Esophagus squamous epithelium (tissue), 5 donors: ENCODE measurements around the gene LGALS13. TPM values are rescaled to one million over a fixed set of nuclear protein-coding genes. Genes with fewer than 3 reads are reported as not detected.

Experiments used
- DNase-seq: peaks from one replicate; lab custom pipeline; 2025; lab: John Stamatoyannopoulos, UW
- H3K27ac ChIP-seq, 4 donors: fragments of 200-600 bp; sonication (generic); one replicate each; pipeline ENCODE4 v1.5.1; 2016 to 2019; ENCODE audit warnings: mild to moderate bottlenecking in 1 of 4
- H3K27me3 ChIP-seq, 4 donors: fragments of 200-600 bp; sonication (generic); 1 replicate in 3 of 4; 2 replicates in 1 of 4; pipeline versions ENCODE4 v1.5.1 to v1.6.0; 2017 to 2021; ENCODE audit warnings: antibody characterized with exemption in 1 of 4
- H3K36me3 ChIP-seq, 3 donors: fragments of 200-600 bp; sonication (generic); one replicate each; pipeline ENCODE4 v1.5.1; 2016 to 2019
- H3K4me1 ChIP-seq, 3 donors: fragments of 200-600 bp; sonication (generic); one replicate each; pipeline ENCODE4 v1.5.1; 2017 to 2019
- H3K4me3 ChIP-seq, 4 donors: fragments of 200-600 bp; sonication (generic); 1 replicate in 3 of 4; 2 replicates in 1 of 4; pipeline ENCODE4 v1.5.1; 2016 to 2019; ENCODE audit warnings: mild to moderate bottlenecking in 2 of 4, moderate library complexity in 1 of 4
- H3K9me3 ChIP-seq, 3 donors: fragments of 200-600 bp; sonication (generic); one replicate each; pipeline ENCODE4 v1.5.1; 2016 to 2019
- POLR2A ChIP-seq, 4 donors: fragments of 450-650 bp; IDR thresholded peaks; one replicate each; pipeline ENCODE4 v1.6.1; 2017; ENCODE audit warnings: antibody characterized with exemption in 4 of 4, mild to moderate bottlenecking in 4 of 4, moderate library complexity in 3 of 4
- WGBS, 2 donors: methylation state at CpG; one replicate each; pipeline ENCODE4 v1.1.5; 2018; 5-methylcytosine and 5-hydroxymethylcytosine counted together
- intact Hi-C: fragments of 100-400 bp; cut with DNase I; formaldehyde crosslinking; loops from one replicate; pipeline ENCODE4 v1.15.0; 2022
- small RNA-seq, 4 donors: library from RNA; depleted of rRNA; stranded (forward); fragments of <200 nt; gene quantifications; one replicate each; pipeline ENCODE3, GENCODE V24; 2016
- total RNA-seq, 4 donors: library from RNA; depleted of rRNA; stranded (reverse); fragments of >200 nt; gene quantifications; one replicate each; pipeline ENCODE4 v1.1.0, GENCODE V29; 2016
- TF ChIP-seq, protein P1 (sequence below), 6 experiments: fragments of 450-650 bp in 4 of 6; fragments of 200-600 bp in 2 of 6; sonication (generic) in 2 of 6; IDR thresholded peaks; one replicate each; pipeline ENCODE4 v1.5.1; 2016 to 2019; ENCODE audit warnings: antibody characterized with exemption in 6 of 6, mild to moderate bottlenecking in 4 of 6, moderate library complexity in 4 of 6
- donor health status: DM: yes; HTN: yes; CAD: no.

The LGALS13 gene
- total RNA-seq, 4 donors from 2014 or later, result not detected

DNA sequence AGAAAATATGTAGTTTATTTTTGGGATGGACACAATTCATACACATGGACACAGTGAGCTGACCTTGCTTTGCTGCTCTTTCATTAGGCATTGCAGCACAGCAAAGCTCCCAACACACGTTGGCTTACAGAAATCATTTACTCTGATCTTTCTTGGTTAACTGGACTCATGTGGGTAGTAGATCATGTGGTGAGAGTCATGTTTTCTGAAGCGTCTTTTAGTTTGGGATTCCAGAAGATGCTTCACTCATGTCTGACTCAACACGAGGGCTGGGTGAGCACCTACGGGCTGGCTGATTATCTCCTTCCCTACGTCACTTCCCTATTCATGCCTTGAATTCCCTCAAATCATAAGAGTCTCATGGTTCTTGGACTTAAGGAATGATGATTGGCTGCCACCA is 41.3 kb downstream of the LGALS13 start:
- no peak overlapping the region for H3K4me3 ChIP-seq
- 60 to 66% methylated on average over 5 of the region's 5 CpGs for WGBS, 2 donors
- intact Hi-C loops, result no loop called here

DNA sequence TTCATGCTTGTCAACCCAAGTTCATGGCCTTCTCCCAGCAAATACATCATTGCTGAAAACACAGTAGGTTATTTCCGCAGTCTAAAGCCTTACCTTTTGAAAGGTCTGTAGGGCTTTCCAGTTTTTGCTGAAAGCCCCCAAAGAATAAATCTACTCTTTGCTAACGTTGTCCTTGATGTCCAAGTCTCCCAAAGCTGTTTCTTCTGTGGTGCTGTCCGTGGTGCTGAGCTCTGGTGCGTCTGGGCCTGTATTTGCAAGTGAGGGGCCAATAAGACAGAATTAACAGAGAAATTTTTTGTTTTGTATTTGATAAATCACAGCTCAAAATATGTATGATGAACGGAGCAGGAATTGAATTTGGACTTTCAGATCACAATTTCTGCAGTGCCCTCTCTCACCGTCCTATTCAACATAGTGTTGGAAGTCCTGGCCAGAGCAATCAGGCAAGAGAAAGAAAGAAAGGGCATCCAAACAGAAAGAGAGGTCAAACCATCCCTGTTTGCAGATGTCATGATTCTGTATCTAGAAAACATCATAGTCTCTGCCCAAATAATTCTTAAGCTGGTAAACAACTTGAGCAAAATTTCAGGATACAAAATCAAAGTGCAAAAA is 43.6 kb downstream of the LGALS13 start:
- no peak for DNase-seq
- intact Hi-C loops, result no loop called here
- H3K4me1 ChIP-seq, result no peaks in the 10 kb centered on the region
- peaks cover 0 to 32% (median 0%) of the 10 kb centered on the region in 4 donors for H3K27me3 ChIP-seq
- no peaks in the 10 kb centered on the region for H3K9me3 ChIP-seq
- no peaks in the 10 kb centered on the region for H3K36me3 ChIP-seq
- TF ChIP-seq, protein P1, sequence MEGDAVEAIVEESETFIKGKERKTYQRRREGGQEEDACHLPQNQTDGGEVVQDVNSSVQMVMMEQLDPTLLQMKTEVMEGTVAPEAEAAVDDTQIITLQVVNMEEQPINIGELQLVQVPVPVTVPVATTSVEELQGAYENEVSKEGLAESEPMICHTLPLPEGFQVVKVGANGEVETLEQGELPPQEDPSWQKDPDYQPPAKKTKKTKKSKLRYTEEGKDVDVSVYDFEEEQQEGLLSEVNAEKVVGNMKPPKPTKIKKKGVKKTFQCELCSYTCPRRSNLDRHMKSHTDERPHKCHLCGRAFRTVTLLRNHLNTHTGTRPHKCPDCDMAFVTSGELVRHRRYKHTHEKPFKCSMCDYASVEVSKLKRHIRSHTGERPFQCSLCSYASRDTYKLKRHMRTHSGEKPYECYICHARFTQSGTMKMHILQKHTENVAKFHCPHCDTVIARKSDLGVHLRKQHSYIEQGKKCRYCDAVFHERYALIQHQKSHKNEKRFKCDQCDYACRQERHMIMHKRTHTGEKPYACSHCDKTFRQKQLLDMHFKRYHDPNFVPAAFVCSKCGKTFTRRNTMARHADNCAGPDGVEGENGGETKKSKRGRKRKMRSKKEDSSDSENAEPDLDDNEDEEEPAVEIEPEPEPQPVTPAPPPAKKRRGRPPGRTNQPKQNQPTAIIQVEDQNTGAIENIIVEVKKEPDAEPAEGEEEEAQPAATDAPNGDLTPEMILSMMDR (IDR thresholded peaks at IDR 0.05), result no peak
- TF ChIP-seq POLR2A (IDR thresholded peaks at IDR 0.05), result no peak
- WGBS, 2 donors, result 22 to 33% methylated on average over 6 of the region's 6 CpGs
- no peak overlapping the region for H3K4me3 ChIP-seq
- H3K27ac ChIP-seq, result no peak overlapping the region

More for the DNA sequence above, 41.3 kb downstream of the LGALS13 start:
- no peak for TF ChIP-seq POLR2A (IDR thresholded peaks at IDR 0.05)
- TF ChIP-seq, protein P1 (IDR thresholded peaks at IDR 0.05), result no peak
- H3K4me1 ChIP-seq, result no peaks in the 10 kb centered on the region
- H3K9me3 ChIP-seq, result no peaks in the 10 kb centered on the region
- H3K27me3 ChIP-seq, result peaks cover 0 to 53% (median 0%) of the 10 kb centered on the region in 4 donors
- H3K36me3 ChIP-seq, result no peaks in the 10 kb centered on the region
- DNase-seq, result no peak
- no peak overlapping the region for H3K27ac ChIP-seq

DNA sequence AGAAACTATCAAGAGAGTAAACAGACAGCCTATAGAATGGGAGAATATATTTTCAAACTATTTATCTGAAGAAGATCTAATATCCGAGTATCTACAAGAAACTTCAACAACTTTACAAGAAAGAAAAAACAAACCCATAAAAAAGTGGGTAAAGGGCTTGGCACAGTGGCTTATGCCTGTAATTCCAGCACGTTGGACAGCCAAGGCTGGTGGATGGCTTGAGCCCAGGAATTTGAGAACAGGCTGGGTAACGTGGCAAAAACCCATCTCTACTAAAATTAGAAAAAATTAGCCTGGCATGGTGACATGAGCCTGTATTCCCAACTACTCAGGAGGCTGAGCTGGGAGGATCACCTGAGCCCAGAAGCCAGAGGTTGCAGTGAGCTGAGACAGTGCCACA is 45.6 kb downstream of the LGALS13 start:
- TF ChIP-seq, protein P1 (IDR thresholded peaks at IDR 0.05), result no peak
- TF ChIP-seq POLR2A (IDR thresholded peaks at IDR 0.05), result no peak
- 30 to 43% methylated on average over 3 of the region's 3 CpGs for WGBS, 2 donors

DNA sequence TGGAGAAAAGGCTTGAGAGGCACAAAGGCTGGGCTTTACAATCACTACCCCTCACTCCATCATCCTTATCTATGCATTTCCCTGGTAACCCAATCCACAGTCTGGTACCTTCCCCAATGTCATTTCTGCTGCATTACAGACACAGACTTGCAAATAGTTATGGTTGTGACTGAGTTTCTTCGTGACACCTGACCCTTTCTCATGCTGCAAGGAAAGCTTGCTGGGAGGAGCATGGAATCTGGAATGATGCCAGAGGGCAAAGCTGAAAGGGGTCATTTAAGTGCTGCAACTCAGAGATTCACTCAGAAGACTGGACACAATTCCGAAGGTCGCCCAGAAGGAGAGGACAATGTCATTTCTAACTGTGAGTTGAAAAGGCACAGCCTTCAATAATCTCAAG is 53.3 kb downstream of the LGALS13 start, which contains the start of gene LGALS16:
Gene LGALS16 (plus strand): TSS at position 301 of the 400 bp plus-strand sequence. CDS start 49 bp downstream, at position 350.
- Histone ChIP-seq H3K27me3 (peaks cover 0 to 7% (median 0%) of the 10 kb centered on the region in 4 donors), H3K4me3 (no peak within 1 kb of the TSS), H3K4me1 (no peaks in the 10 kb centered on the region), H3K36me3 (no peaks in the 10 kb centered on the region), H3K9me3 (no peaks in the 10 kb centered on the region), H3K27ac (no peak within 1 kb of the TSS)
- intact Hi-C loops, result no loop called here
- 27 to 42% methylated on average over 3 of the region's 3 CpGs for WGBS, 2 donors
- no peak for DNase-seq
- no peak for TF ChIP-seq POLR2A (IDR thresholded peaks at IDR 0.05)
- TF ChIP-seq, protein P1 (IDR thresholded peaks at IDR 0.05), result no peak

More for the DNA sequence above, 45.6 kb downstream of the LGALS13 start:
- Histone ChIP-seq H3K36me3 (no peaks in the 10 kb centered on the region), H3K27me3 (peaks cover 0 to 22% (median 0%) of the 10 kb centered on the region in 4 donors), H3K4me1 (no peaks in the 10 kb centered on the region), H3K27ac (no peak overlapping the region), H3K4me3 (no peak overlapping the region), H3K9me3 (no peaks in the 10 kb centered on the region)
- intact Hi-C loops, result no loop called here
- DNase-seq, result no peak

Small RNAs within 50 kb of the gene (small RNA-seq; reads per million reads assigned to genes)
- gene AC005176.2 (0 reads per million in 4 donors), gene RPS29P24 (0 reads per million in 4 donors), gene RPS29P25 (0 reads per million in 4 donors), gene RPS29P26 (0 reads per million in 4 donors), gene RPS29P30 (0 reads per million in 4 donors)

Other genes starting within 250 kb of the LGALS13 start
- 10 to 100 TPM; 35.4 to 53.6 (median 38.1) TPM for gene PAF1, start 211.4 kb upstream of the LGALS13 start, total RNA-seq
- 10 to 100 TPM; 11.8 to 20.1 (median 16.5) TPM for gene MED29, start 211.1 kb upstream of the LGALS13 start, total RNA-seq
- gene ZFP36, start 195.7 kb upstream of the LGALS13 start, total RNA-seq, result 100 to 1,000 TPM in 3 of 4 donors, 10 to 100 TPM in 1; 72.1 to 230 (median 121) TPM
- 1 to 10 TPM; 4.8 to 9.3 (median 7.6) TPM for gene PLEKHG2, start 189.9 kb upstream of the LGALS13 start, total RNA-seq
- 1,000 to 10,000 TPM in 3 of 4 donors, 100 to 1,000 TPM in 1; 509 to 2,477 (median 1,257) TPM for gene RPS16, start 166.6 kb upstream of the LGALS13 start, total RNA-seq
- gene SUPT5H, start 156.9 kb upstream of the LGALS13 start, total RNA-seq, result 10 to 100 TPM; 39.5 to 80.3 (median 67.7) TPM
- 10 to 100 TPM; 34.0 to 63.2 (median 51.5) TPM for gene TIMM50, start 121.7 kb upstream of the LGALS13 start, total RNA-seq
- gene DLL3, start 103.6 kb upstream of the LGALS13 start, total RNA-seq, result not detected
- not detected for gene SELENOV, start 87.4 kb upstream of the LGALS13 start, total RNA-seq
- gene EID2B, start 69.7 kb upstream of the LGALS13 start, total RNA-seq, result 1 to 10 TPM in 1 of 4 donors, under 1 TPM in 2, not detected in 1; 0.48 to 3.6 (median 0.79) TPM
- 10 to 100 TPM in 1 of 4 donors, 1 to 10 TPM in 3; 6.0 to 10.5 (median 9.5) TPM for gene EID2, start 62.4 kb upstream of the LGALS13 start, total RNA-seq
- not detected for gene LGALS16, start 53.4 kb downstream of the LGALS13 start, total RNA-seq
- not detected for gene LGALS14, start 102.0 kb downstream of the LGALS13 start, total RNA-seq
- gene CLC, start 135.5 kb downstream of the LGALS13 start, total RNA-seq, result not detected
- not detected for gene LEUTX, start 176.3 kb downstream of the LGALS13 start, total RNA-seq
- gene DYRK1B, start 231.6 kb downstream of the LGALS13 start, total RNA-seq, result 10 to 100 TPM in 1 of 4 donors, 1 to 10 TPM in 3; 3.9 to 12.6 (median 6.3) TPM
- gene FBL, start 243.9 kb downstream of the LGALS13 start, total RNA-seq, result 100 to 1,000 TPM; 184 to 226 (median 193) TPM